Peyer's patch (tissue), 4 donors: Measurements from ENCODE around the gene FASTK. TPM values are rescaled to one million over a fixed set of nuclear protein-coding genes. Genes with fewer than 3 reads are reported as not detected.

Experiments
- DNase-seq, 3 donors: peaks; one replicate each; pipeline ENCODE4 v3.0.0-alpha.2; 2017 to 2019
- H3K27ac ChIP-seq, 4 donors: fragments of 200-600 bp; sonication (generic); one replicate each; pipeline ENCODE4 v1.5.1; 2016 to 2019
- H3K27me3 ChIP-seq, 2 donors: fragments of 200-600 bp; sonication (generic); one replicate each; pipeline ENCODE4 v1.5.1; 2019
- H3K36me3 ChIP-seq, 3 donors: fragments of 200-600 bp; sonication (generic); one replicate each; pipeline ENCODE4 v1.5.1; 2016 to 2019
- H3K4me1 ChIP-seq, 4 donors: fragments of 200-600 bp; sonication (generic); one replicate each; pipeline ENCODE4 v1.5.1; 2016 to 2019
- H3K4me3 ChIP-seq, 4 donors: fragments of 200-600 bp; sonication (generic); 1 replicate in 3 of 4; 2 replicates in 1 of 4; pipeline ENCODE4 v1.5.1; 2016 to 2019; ENCODE audit warnings: mild to moderate bottlenecking in 1 of 4
- H3K9me3 ChIP-seq, 4 donors: fragments of 200-600 bp; sonication (generic); one replicate each; pipeline ENCODE4 v1.5.1; 2016 to 2019; ENCODE audit warnings: mild to moderate bottlenecking in 1 of 4
- CTCF ChIP-seq, 6 experiments: fragments of 450-650 bp in 4 of 6; fragments of 200-600 bp in 2 of 6; sonication (generic) in 1 of 6; IDR thresholded peaks; one replicate each; pipeline ENCODE4 v1.5.1; 2017 to 2019; ENCODE audit warnings: antibody characterized with exemption in 6 of 6, mild to moderate bottlenecking in 3 of 6, moderate library complexity in 1 of 6
- POLR2A ChIP-seq, 2 donors: fragments of 450-650 bp; IDR thresholded peaks; one replicate each; pipeline ENCODE4 v1.5.1; 2017; ENCODE audit warnings: antibody characterized with exemption in 2 of 2, mild to moderate bottlenecking in 2 of 2, moderate library complexity in 2 of 2
- total RNA-seq, 4 donors: library from RNA; depleted of rRNA; stranded (reverse); fragments of >200 nt; gene quantifications; one replicate each; pipeline ENCODE4 v1.1.0, GENCODE V29; 2016

The FASTK gene
- total RNA-seq, 4 donors from 2014 or later, result 99.0 to 239 (median 158) TPM

- Histone ChIP-seq H3K36me3 (peaks cover 0 to 10% (median 0%) of the 10 kb centered on the region in 3 donors), H3K4me3 (no peak overlapping the region), H3K4me1 (peaks cover 0 to 9% (median 4%) of the 10 kb centered on the region in 4 donors), H3K27ac (no peak overlapping the region), H3K27me3 (no peaks in the 10 kb centered on the region), H3K9me3 (no peaks in the 10 kb centered on the region)
- DNase-seq, result no peak
- no peak for TF ChIP-seq POLR2A (IDR thresholded peaks at IDR 0.05)
Measured at GRCh38 chr7:151048911-151049463, 31.6 kb downstream of the FASTK start.

GRCh38 chr7:151047976-151048815, 32.4 kb downstream of the FASTK start, which contains the start of gene ASIC3:
Gene ASIC3 (plus strand): TSS chr7:151048531. CDS start chr7:151048886, 355 bp downstream.
- no peak for DNase-seq
- no peak for TF ChIP-seq POLR2A (IDR thresholded peaks at IDR 0.05)
- TF ChIP-seq CTCF (IDR thresholded peaks at IDR 0.05), result no peak

GRCh38 chr7:151046603-151047573, 33.7 kb downstream of the FASTK start:
- no peak for TF ChIP-seq CTCF (IDR thresholded peaks at IDR 0.05)
- no peak for TF ChIP-seq POLR2A (IDR thresholded peaks at IDR 0.05)
- Histone ChIP-seq H3K27me3 (no peaks in the 10 kb centered on the region), H3K36me3 (peaks cover 0 to 16% (median 0%) of the 10 kb centered on the region in 3 donors), H3K4me1 (peaks cover 0 to 9% (median 4%) of the 10 kb centered on the region in 4 donors), H3K27ac (no peak overlapping the region), H3K9me3 (no peaks in the 10 kb centered on the region), H3K4me3 (no peak overlapping the region)
- DNase-seq, result no peak

More at GRCh38 chr7:151047976-151048815, 32.4 kb downstream of the FASTK start, which contains the start of gene ASIC3:
- Histone ChIP-seq H3K27me3 (no peaks in the 10 kb centered on the region), H3K4me3 (no peak within 1 kb of the TSS), H3K27ac (no peak within 1 kb of the TSS), H3K36me3 (peaks cover 0 to 12% (median 0%) of the 10 kb centered on the region in 3 donors), H3K4me1 (peaks cover 0 to 9% (median 4%) of the 10 kb centered on the region in 4 donors), H3K9me3 (no peaks in the 10 kb centered on the region)

GRCh38 chr7:151045967-151046366, 34.6 kb downstream of the FASTK start:
- H3K4me3 ChIP-seq, result no peak overlapping the region
- peaks cover 0 to 18% (median 0%) of the 10 kb centered on the region in 3 donors for H3K36me3 ChIP-seq
- H3K27me3 ChIP-seq, result no peaks in the 10 kb centered on the region
- TF ChIP-seq CTCF (IDR thresholded peaks at IDR 0.05), result no peak
- H3K9me3 ChIP-seq, result no peaks in the 10 kb centered on the region
- no peak for DNase-seq
- peaks cover 0 to 4% (median under 1%) of the 10 kb centered on the region in 4 donors for H3K4me1 ChIP-seq
- no peak overlapping the region for H3K27ac ChIP-seq

- H3K27me3 ChIP-seq, result no peaks in the 10 kb centered on the region
- H3K27ac ChIP-seq, result no peak overlapping the region
- no peak for TF ChIP-seq POLR2A (IDR thresholded peaks at IDR 0.05)
- no peak for TF ChIP-seq CTCF (IDR thresholded peaks at IDR 0.05)
- H3K36me3 ChIP-seq, result peaks cover 0 to 18% (median 0%) of the 10 kb centered on the region in 3 donors
- DNase-seq, result no peak
- H3K4me3 ChIP-seq, result no peak overlapping the region
- no peaks in the 10 kb centered on the region for H3K9me3 ChIP-seq
- H3K4me1 ChIP-seq, result no peaks in the 10 kb centered on the region
Measured at GRCh38 chr7:151045262-151045661, 35.3 kb downstream of the FASTK start.
